Measurements from ENCODE around the gene MRPL45. TPM values are rescaled to one million over a fixed set of nuclear protein-coding genes. Genes with fewer than 3 reads are reported as not detected.
"Not testable (repeated sequence)": the region's sequence is repeated elsewhere in the genome, so short reads cannot be mapped to it uniquely, and the experiment has no call there.

MRPL45 gene
- 10 to 100 TPM in 11 of 12 donors, not detected in 1; 48.6 to 66.6 (median 60.0) TPM for polyA plus RNA-seq (ENCODE audit: insufficient read length in 12 of 12)
- long read RNA-seq, donor 1, transcript MRPL45-203 (8 exons, 1,705 nt): major isoform, 28 of 40 reads
- long read RNA-seq, donor 1, partial matches to known transcripts: 10 of 40 reads
- long read RNA-seq, donor 1, other reads (novel, unspliced or antisense): 0 of 40 reads
- long read RNA-seq, donor 2, transcript MRPL45-203 (8 exons, 1,705 nt): major isoform, 26 of 39 reads
- long read RNA-seq, donor 2, partial matches to known transcripts: 13 of 39 reads
- long read RNA-seq, donor 2, other reads (novel, unspliced or antisense): 0 of 39 reads
- long read RNA-seq, donor 3, transcript MRPL45-203 (8 exons, 1,705 nt): major isoform, 10 of 16 reads
- long read RNA-seq, donor 3, partial matches to known transcripts: 6 of 16 reads
- long read RNA-seq, donor 3, other reads (novel, unspliced or antisense): 0 of 16 reads
- long read RNA-seq, donor 4, transcript MRPL45-203 (8 exons, 1,705 nt): major isoform, 5 of 5 reads
- long read RNA-seq, donor 4, partial matches to known transcripts: 0 of 5 reads
- long read RNA-seq, donor 4, other reads (novel, unspliced or antisense): 0 of 5 reads
- long read RNA-seq, donor 5, transcript MRPL45-203 (8 exons, 1,705 nt): major isoform, 25 of 25 reads
- long read RNA-seq, donor 5, partial matches to known transcripts: 0 of 25 reads
- long read RNA-seq, donor 5, other reads (novel, unspliced or antisense): 0 of 25 reads
- long read RNA-seq, donor 6, transcript MRPL45-203 (8 exons, 1,705 nt): major isoform, 15 of 15 reads
- long read RNA-seq, donor 6, partial matches to known transcripts: 0 of 15 reads
- long read RNA-seq, donor 6, other reads (novel, unspliced or antisense): 0 of 15 reads
- long read RNA-seq, donor 7, partial matches to known transcripts: 9 of 13 reads
- long read RNA-seq, donor 7, other reads (novel, unspliced or antisense): 0 of 13 reads
- long read RNA-seq, donor 8, transcript MRPL45-203 (8 exons, 1,705 nt): major isoform, 10 of 16 reads
- long read RNA-seq, donor 8, partial matches to known transcripts: 6 of 16 reads
- long read RNA-seq, donor 8, other reads (novel, unspliced or antisense): 0 of 16 reads
- long read RNA-seq, donor 9, transcript MRPL45-203 (8 exons, 1,705 nt): major isoform, 8 of 8 reads
- long read RNA-seq, donor 9, partial matches to known transcripts: 0 of 8 reads
- long read RNA-seq, donor 9, other reads (novel, unspliced or antisense): 0 of 8 reads
- long read RNA-seq, donor 10, transcript MRPL45-203 (8 exons, 1,705 nt): major isoform, 9 of 9 reads
- long read RNA-seq, donor 10, partial matches to known transcripts: 0 of 9 reads
- long read RNA-seq, donor 10, other reads (novel, unspliced or antisense): 0 of 9 reads
- long read RNA-seq, donor 11, transcript MRPL45-203 (8 exons, 1,705 nt): major isoform, 31 of 31 reads
- long read RNA-seq, donor 11, partial matches to known transcripts: 0 of 31 reads
- long read RNA-seq, donor 11, other reads (novel, unspliced or antisense): 0 of 31 reads

DNA sequence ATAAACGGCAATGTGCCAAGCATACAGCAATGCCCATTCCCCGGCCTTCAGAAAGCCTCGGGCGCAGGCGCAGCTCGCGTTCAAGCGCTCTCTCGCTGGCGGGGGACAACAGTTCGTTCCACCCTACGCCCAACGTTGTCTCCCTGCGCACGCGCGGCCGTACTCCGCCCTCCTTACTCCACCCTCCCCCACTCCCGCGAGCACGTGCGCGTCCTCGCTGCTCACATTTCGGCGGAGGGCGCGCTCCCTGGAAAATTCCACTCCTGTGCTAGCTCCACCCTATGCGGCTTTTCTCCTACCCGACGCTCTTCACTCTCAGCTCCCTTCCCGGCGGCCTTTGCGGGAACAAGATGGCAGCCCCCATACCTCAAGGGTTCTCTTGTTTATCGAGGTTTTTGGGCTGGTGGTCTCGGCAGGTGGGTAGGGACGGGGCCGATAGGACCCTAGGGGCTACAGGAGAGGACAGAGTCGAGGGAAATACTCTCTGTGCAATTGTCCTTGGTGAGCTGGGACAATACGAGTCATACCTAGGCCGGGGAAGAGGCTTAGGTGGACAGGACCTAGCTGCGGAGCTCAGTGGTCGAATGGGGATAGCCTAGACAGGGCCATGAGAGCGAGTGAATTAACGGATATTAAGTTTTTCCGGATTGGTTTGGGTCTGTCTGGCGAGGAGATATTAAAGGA is at the start of gene MRPL45:
Gene MRPL45, plus strand, starts transcription at position 335 of the 684 bp plus-strand sequence. Its CDS starts 16 bp downstream, at position 351.
- peak; percentile 98 for DNase-seq

GRCh38 chr17:38253191-38253590 is 43.8 kb upstream of the MRPL45 start:
- not testable (repeated sequence) for DNase-seq

- DNase-seq: not testable (repeated sequence)
Observed at GRCh38 chr17:38254357-38254756, 42.6 kb upstream of the MRPL45 start.

GRCh38 chr17:38257013-38257621 is 39.9 kb upstream of the MRPL45 start:
- peak; percentile 79 for DNase-seq

- not testable (repeated sequence) for DNase-seq
Observed at GRCh38 chr17:38265974-38266506, 30.9 kb upstream of the MRPL45 start.

GRCh38 chr17:38266571-38266970 is 30.4 kb upstream of the MRPL45 start:
- DNase-seq: not testable (repeated sequence)

- DNase-seq: not testable (repeated sequence)
Observed at GRCh38 chr17:38268138-38268537, 28.8 kb upstream of the MRPL45 start.

DNA sequence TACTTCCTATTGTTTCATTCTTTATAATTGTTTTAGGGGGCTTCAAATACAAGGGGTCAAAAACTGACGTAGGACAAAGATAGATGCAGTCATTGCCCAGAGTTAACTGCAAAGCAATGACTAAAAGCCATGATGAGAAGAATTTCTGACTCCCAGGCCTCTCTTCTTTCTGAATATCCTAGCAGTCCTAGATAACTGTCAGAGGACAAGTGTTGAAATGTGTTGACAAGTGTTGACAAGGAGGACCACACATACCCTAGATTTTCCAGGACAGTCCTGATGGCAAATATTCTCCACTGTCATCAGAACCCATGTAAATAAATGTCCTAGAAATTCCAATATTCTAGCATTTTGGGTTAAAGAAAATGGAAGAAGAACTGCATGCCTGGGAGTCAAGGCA is 27.9 kb upstream of the MRPL45 start:
- DNase-seq: not testable (repeated sequence)

DNA sequence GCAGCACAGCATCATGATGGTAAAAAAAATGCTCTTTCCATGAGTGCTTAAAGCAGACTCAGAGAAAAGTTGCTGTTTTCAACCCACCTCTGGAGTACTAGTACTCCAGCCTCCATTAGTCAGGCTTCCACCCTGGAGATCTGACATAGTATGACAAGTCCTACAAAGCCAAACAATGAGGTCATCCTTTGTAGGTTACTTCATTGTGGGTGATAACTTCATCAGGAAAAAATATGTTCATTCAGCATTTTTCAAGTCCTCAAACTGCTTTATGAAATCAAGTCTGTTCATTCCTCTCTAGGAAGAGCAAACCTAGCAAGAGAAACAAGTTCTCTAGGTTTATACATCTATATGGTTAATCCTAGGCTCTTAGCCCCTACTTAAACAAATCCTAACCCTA is 27.4 kb upstream of the MRPL45 start:
- DNase-seq: not testable (repeated sequence)

DNA sequence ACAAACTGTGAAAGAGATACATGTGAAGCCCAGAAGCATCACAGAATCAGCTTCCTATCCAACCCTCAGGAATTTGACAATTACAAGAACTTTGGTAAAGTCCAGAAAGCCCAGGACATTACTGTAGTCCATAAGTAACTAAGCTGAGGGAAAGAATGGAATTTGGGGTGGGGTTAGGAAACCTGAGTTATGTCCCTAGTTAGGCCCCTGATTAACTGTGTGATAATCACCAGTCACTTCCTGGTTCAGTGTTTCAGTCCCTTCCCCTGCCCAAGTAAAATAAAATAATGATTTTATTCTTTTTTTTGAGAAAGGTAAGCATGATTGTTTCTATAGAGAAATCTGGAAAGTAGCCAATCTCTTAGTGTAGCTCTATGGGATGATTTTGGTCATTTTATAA is 11.0 kb upstream of the MRPL45 start:
- not testable (repeated sequence) for DNase-seq

GRCh38 chr17:38286501-38287091 is 10.4 kb upstream of the MRPL45 start:
- DNase-seq: peak; percentile 30

GRCh38 chr17:38288217-38288827 is 8.6 kb upstream of the MRPL45 start:
- not testable (repeated sequence) for DNase-seq

GRCh38 chr17:38289760-38290159 is 7.2 kb upstream of the MRPL45 start:
- DNase-seq: not testable (repeated sequence)

DNA sequence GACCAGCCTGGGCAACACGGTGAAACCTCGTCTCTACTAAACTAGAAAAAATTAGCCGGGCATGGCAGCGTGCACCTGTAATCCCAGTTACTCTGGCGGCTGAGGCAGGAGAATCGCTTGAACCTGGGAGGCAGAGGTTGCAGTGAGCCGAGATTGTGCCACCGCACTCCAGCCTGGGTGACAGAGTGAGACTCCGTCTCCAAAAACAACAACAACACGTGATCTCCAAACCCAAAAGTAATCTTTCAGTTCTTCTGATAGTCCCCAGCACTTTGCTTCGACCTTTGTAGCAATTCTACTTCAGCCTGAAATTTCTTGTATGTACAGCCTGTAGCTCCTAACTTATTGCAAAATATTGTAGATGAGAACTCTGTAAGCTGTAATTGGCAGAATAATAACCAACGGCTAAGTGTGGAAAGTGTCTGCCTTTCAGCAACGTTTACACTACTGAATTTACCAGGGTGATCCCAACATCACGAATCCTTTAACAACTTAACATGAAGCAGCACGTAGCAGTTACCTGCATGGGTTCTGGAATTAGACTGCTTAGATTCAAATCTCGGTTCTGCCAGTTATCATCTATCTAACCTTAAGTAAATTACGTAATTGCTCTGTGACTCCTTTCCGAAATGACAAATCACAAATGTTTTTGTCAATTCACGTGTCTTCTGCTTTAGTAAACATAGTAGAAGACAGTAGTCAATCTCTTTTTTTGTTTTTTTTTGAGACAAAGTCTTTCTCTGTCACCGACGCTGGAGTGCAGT is 1.2 kb upstream of the MRPL45 start:
- not testable (repeated sequence) for DNase-seq

DNA sequence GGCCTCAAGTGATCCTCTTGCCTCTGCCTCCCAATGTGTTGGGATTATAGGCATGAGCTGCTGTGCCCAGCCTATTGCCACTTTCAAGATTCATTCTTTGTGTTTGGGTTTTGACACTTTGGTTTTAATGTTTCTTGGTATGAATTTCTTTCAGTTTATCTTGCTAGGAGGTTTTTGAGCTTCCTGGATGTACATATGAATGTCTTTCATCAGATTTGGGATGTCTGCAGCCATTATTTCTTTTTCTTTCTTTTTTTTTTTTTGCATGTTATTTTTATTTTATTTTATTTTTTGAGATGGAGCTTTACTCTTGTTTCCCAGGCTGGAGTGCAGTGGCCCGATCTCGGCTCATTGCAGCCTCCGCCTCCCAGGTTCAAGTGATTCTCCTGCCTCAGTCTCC is 18.5 kb downstream of the MRPL45 start:
- DNase-seq: no peak

- DNase-seq: no peak
Observed at GRCh38 chr17:38317081-38317480, 20.1 kb downstream of the MRPL45 start.

DNA sequence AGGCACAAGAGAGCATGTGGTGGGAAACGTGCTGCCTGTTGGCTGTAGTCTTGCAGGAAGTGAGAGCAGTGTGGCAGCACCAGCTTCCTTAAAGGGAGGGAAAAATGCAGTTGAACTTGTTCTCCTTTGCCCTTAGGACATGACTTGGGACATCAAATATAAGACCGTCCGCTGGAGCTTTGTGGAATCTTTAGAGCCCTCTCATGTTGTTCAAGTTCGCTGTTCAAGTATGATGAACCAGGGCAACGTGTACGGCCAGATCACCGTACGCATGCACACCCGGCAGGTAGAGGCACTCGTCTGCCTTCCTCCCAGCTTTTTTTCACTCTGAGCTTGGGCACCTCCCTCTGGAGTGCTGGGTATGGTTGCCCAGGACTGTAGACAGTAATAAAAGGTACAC is 23.5 kb downstream of the MRPL45 start:
- DNase-seq: no peak

- peak; percentile 42 for DNase-seq
Observed at GRCh38 chr17:38322156-38322779, 25.3 kb downstream of the MRPL45 start.
